ENCODE measurements around the gene FAM181A.

GRCh38 chr14:93978735-93979134 is 51.6 kb downstream of the FAM181A start:
- no peak for TF ChIP-seq CTCF (IDR thresholded peaks at IDR 0.05)
- no peak for TF ChIP-seq POLR2A (IDR thresholded peaks at IDR 0.05)
- no peak for TF ChIP-seq POLR2AphosphoS5 (IDR thresholded peaks at IDR 0.05)
- TF ChIP-seq EP300 (IDR thresholded peaks at IDR 0.05), result no peak
